RPMI8226 (cell line): ENCODE measurements around the gene MRPL20.
"Not testable (repeated sequence)": the region's sequence is repeated elsewhere in the genome, so short reads cannot be mapped to it uniquely, and the experiment has no call there.

Experiments
- DNase-seq: peaks from one replicate; pipeline ENCODE4 v3.0.0-alpha.2; 2015

MRPL20 gene

GRCh38 chr1:1437033-1437903 is 30.2 kb upstream of the MRPL20 start:
- no peak for DNase-seq

- no peak for DNase-seq
Observed at GRCh38 chr1:1436630-1437032, 29.5 kb upstream of the MRPL20 start.

GRCh38 chr1:1435911-1436629 is 29.0 kb upstream of the MRPL20 start:
- no peak for DNase-seq

- DNase-seq, result peak; percentile 64
Observed at GRCh38 chr1:1435106-1435903, 28.2 kb upstream of the MRPL20 start, which contains the start of gene VWA1. VWA1 (plus strand) TSS chr1:1435690; CDS start chr1:1435749, 59 bp downstream.

GRCh38 chr1:1434824-1435105 is 27.7 kb upstream of the MRPL20 start:
- no peak for DNase-seq

GRCh38 chr1:1434131-1434823 is 27.2 kb upstream of the MRPL20 start:
- no peak for DNase-seq

- no peak for DNase-seq
Observed at GRCh38 chr1:1433804-1434130, 26.7 kb upstream of the MRPL20 start.

GRCh38 chr1:1432951-1433803 is 26.1 kb upstream of the MRPL20 start:
- no peak for DNase-seq

- DNase-seq, result no peak
Observed at GRCh38 chr1:1432274-1432950, 25.3 kb upstream of the MRPL20 start.

GRCh38 chr1:1431845-1432273 is 24.8 kb upstream of the MRPL20 start:
- no peak for DNase-seq

- no peak for DNase-seq
Observed at GRCh38 chr1:1430992-1431844, 24.1 kb upstream of the MRPL20 start.

- no peak for DNase-seq
Observed at GRCh38 chr1:1430114-1430982, 23.3 kb upstream of the MRPL20 start.

GRCh38 chr1:1429671-1430073 is 22.6 kb upstream of the MRPL20 start:
- no peak for DNase-seq

- DNase-seq, result not testable (repeated sequence)
Observed at GRCh38 chr1:1428967-1429366, 21.9 kb upstream of the MRPL20 start.

- DNase-seq, result no peak
Observed at GRCh38 chr1:1428174-1428573, 21.1 kb upstream of the MRPL20 start.

- DNase-seq, result no peak
Observed at GRCh38 chr1:1427820-1428148, 20.7 kb upstream of the MRPL20 start.

- no peak for DNase-seq
Observed at GRCh38 chr1:1427106-1427819, 20.2 kb upstream of the MRPL20 start.

GRCh38 chr1:1426496-1427105 is 19.5 kb upstream of the MRPL20 start:
- no peak for DNase-seq
